K562 (cell line): Measurements from ENCODE around the gene HDGFL2. TPM values are rescaled to one million over a fixed set of nuclear protein-coding genes. Genes with fewer than 3 reads are reported as not detected.
A peak's percentile ranks its signal among the peaks of the same experiment; 100 is the strongest.

ENCODE experiments used
- DPF2 ChIP-seq: fragments of 450-650 bp; IDR thresholded peaks from 2 replicates; pipeline ENCODE4 v1.6.1; 2016
- E4F1 ChIP-seq: fragments of 250-450 bp; sonication (Bioruptor Pico); IDR thresholded peaks from 2 replicates; pipeline ENCODE4 v1.5.0; 2021; ENCODE audit warnings: mild to moderate bottlenecking, borderline replicate concordance
- HNRNPL ChIP-seq: fragments of 200-400 bp; formaldehyde crosslinking; IDR thresholded peaks from 2 replicates; pipeline ENCODE4 v1.6.1; 2017; ENCODE audit warnings: low read depth, mild to moderate bottlenecking, low read length
- HSF4 ChIP-seq: fragments of 250-450 bp; sonication (Bioruptor Pico); IDR thresholded peaks from 2 replicates; pipeline ENCODE4 v2.1.2; 2022; ENCODE audit warnings: mild to moderate bottlenecking, moderate library complexity, borderline replicate concordance
- MEIS2 ChIP-seq: fragments of 450-650 bp; IDR thresholded peaks from 2 replicates; pipeline ENCODE4 v1.6.1; 2014; ENCODE audit warnings: mild to moderate bottlenecking; ENCODE audit not compliant: partially characterized antibody
- MYBL2 ChIP-seq, 2 experiments: fragments of 450-650 bp in 1 of 2; sonication (generic) in 1 of 2; formaldehyde crosslinking in 1 of 2; IDR thresholded peaks; 2 replicates each; pipeline versions ENCODE4 v1.6.1 to v1.8.1; 2017 to 2022; ENCODE audit warnings: borderline replicate concordance in 1 of 2, inconsistent platforms in 1 of 2, low read depth in 1 of 2, mild to moderate bottlenecking in 1 of 2, missing genetic modification reagents in 1 of 2, moderate library complexity in 1 of 2
- NFIX ChIP-seq: fragments of 250-450 bp; sonication (Bioruptor Pico); IDR thresholded peaks from 2 replicates; pipeline ENCODE4 v1.4.0; 2020; ENCODE audit warnings: low read depth, mild to moderate bottlenecking, moderate library complexity
- POLR2G ChIP-seq: fragments of 200-400 bp; formaldehyde crosslinking; IDR thresholded peaks from 2 replicates; pipeline ENCODE4 v1.6.1; 2017; ENCODE audit warnings: low read depth, mild to moderate bottlenecking, antibody characterized with exemption, low read length, moderate library complexity
- PPARD ChIP-seq: fragments of 250-450 bp; sonication (Bioruptor Pico); IDR thresholded peaks from 2 replicates; pipeline ENCODE4 v1.8.0; 2022; ENCODE audit warnings: inconsistent platforms, mild to moderate bottlenecking, moderate library complexity
- RERE ChIP-seq: sonication (generic); formaldehyde crosslinking; IDR thresholded peaks from 2 replicates; pipeline ENCODE4 v1.8.0; 2023; ENCODE audit warnings: missing genetic modification reagents, mild to moderate bottlenecking, borderline replicate concordance
- SUPT5H ChIP-seq: fragments of 450-650 bp; IDR thresholded peaks from 2 replicates; pipeline ENCODE4 v1.6.1; 2016
- TAF15 ChIP-seq: fragments of 200-400 bp; formaldehyde crosslinking; IDR thresholded peaks from 2 replicates; pipeline ENCODE4 v1.6.1; 2017; ENCODE audit warnings: mild to moderate bottlenecking, low read depth, low read length, moderate library complexity
- ZBTB2 ChIP-seq: fragments of 450-650 bp; IDR thresholded peaks from 2 replicates; pipeline ENCODE4 v1.6.1; 2016; ENCODE audit warnings: antibody characterized with exemption
- ZKSCAN3 ChIP-seq: fragments of 250-450 bp; sonication (Bioruptor Pico); IDR thresholded peaks from 2 replicates; pipeline ENCODE4 v1.4.0; 2020
- ZNF12 ChIP-seq: sonication (generic); formaldehyde crosslinking; IDR thresholded peaks from 2 replicates; pipeline ENCODE4 v1.4.0; 2020; ENCODE audit warnings: mild to moderate bottlenecking, missing genetic modification reagents
- ZNF280A ChIP-seq: fragments of 450-650 bp; IDR thresholded peaks from 2 replicates; pipeline ENCODE4 v1.6.1; 2018; ENCODE audit warnings: mild to moderate bottlenecking, low read depth; ENCODE audit not compliant: partially characterized antibody
- ZNF830 ChIP-seq: fragments of 250-450 bp; sonication (Bioruptor Pico); IDR thresholded peaks from 2 replicates; pipeline ENCODE4 v1.5.0; 2021; ENCODE audit warnings: mild to moderate bottlenecking
- polyA plus RNA-seq, 8 experiments: library from polyadenylated mRNA; depleted of rRNA in 4 of 8; stranded (reverse) in 5 of 8; unstranded in 3 of 8; fragments of >200 nt; fragmentation: Nextera tagmentation in 2 of 8; fragmentation: Illumina TruSeq in 1 of 8; extraction: Ambion mirVana in 2 of 8; extraction: Trizol in 1 of 8; gene quantifications; 2 replicates each; pipeline versions ENCODE4 v1.2.1 to v1.2.3, GENCODE V29; 2011 to 2014; ENCODE audit warnings: inconsistent platforms in 1 of 8, missing spikeins in 1 of 8
- total RNA-seq, 7 experiments: library from RNA; depleted of rRNA in 6 of 7; stranded (reverse); fragments of >200 nt in 6 of 7; fragmentation: Illumina TruSeq in 2 of 7; extraction: Trizol in 2 of 7; gene quantifications; 2 replicates each; pipeline versions ENCODE4 v1.2.1 to v1.2.3, GENCODE V29; 2011 to 2021; ENCODE audit warnings: low replicate concordance in 1 of 7

HDGFL2 gene
- total and polyA plus RNA-seq, 9 of the 15 experiments (the other 6 are each of a cell fraction or from before 2014, with no cell fraction given), result 0.13 to 61.7 (median 16.0) TPM

GRCh38 chr19:4445963-4446703, 26.0 kb upstream of the HDGFL2 start (continued):
- TF ChIP-seq RERE (CRISPR knock-in tag), result no peak
- TF ChIP-seq ZNF830 (CRISPR knock-in tag), result no peak
- no peak for TF ChIP-seq HSF4
- peak; percentile 28; the same call in 1 of the 2 replicates for TF ChIP-seq HNRNPL
- no peak for TF ChIP-seq MYBL2 (IDR thresholded peaks at IDR 0.05; ENCODE audit: low read depth)
- no peak for TF ChIP-seq MYBL2 (CRISPR knock-in tag; IDR thresholded peaks at IDR 0.05; ENCODE audit: borderline replicate concordance)
- TF ChIP-seq ZKSCAN3, result no peak
- peak; percentile 67; the same call in 1 of the 2 replicates for TF ChIP-seq POLR2G
- TF ChIP-seq ZBTB2, result no peak
- no peak for TF ChIP-seq PPARD (CRISPR knock-in tag)
- no peak for TF ChIP-seq MEIS2
- TF ChIP-seq DPF2, result no peak
- no peak for TF ChIP-seq TAF15
- 0 out of 2 replicates have a peak, but pooled peaks have one; percentile 6 for TF ChIP-seq SUPT5H
- TF ChIP-seq ZNF280A, result no peak
- TF ChIP-seq E4F1, result no peak
- TF ChIP-seq ZNF12 (CRISPR knock-in tag), result no peak
- no peak for TF ChIP-seq NFIX (CRISPR knock-in tag)
